Mesothelial cell of epicardium (in vitro differentiated cells): ENCODE results near the gene IL1RAPL1. TPM values are rescaled to one million over a fixed set of nuclear protein-coding genes. Genes with fewer than 3 reads are reported as not detected.
"Not testable (repeated sequence)": the region's sequence is repeated elsewhere in the genome, so short reads cannot be mapped to it uniquely, and the experiment has no call there.

Source experiments
- DNase-seq, 2 experiments: peaks; one replicate each; pipeline ENCODE4 v3.0.0; 2021; ENCODE audit warnings: low spot score in 2 of 2; ENCODE audit not compliant: unreplicated experiment in 2 of 2
- H3K27ac Mint-ChIP-seq: 2 replicates; pipeline ENCODE4 v1.8.0; 2021; ENCODE audit warnings: mixed read lengths
- H3K27me3 Mint-ChIP-seq: 2 replicates; pipeline ENCODE4 v1.8.0; 2021; ENCODE audit warnings: low read depth, mixed read lengths
- H3K36me3 Mint-ChIP-seq: 2 replicates; pipeline ENCODE4 v1.8.0; 2021; ENCODE audit warnings: mixed read lengths
- H3K4me1 Mint-ChIP-seq: 2 replicates; pipeline ENCODE4 v1.8.0; 2021; ENCODE audit warnings: mixed read lengths
- H3K4me3 Mint-ChIP-seq: 2 replicates; pipeline ENCODE4 v1.8.0; 2021; ENCODE audit warnings: mild to moderate bottlenecking, moderate library complexity, mixed read lengths
- H3K9me3 Mint-ChIP-seq: 2 replicates; pipeline ENCODE4 v1.8.0; 2021; ENCODE audit warnings: mixed read lengths
- total RNA-seq: library from RNA; stranded (reverse); gene quantifications from 3 replicates; pipeline ENCODE4 v1.2.1, GENCODE V29; 2021
- TF ChIP-seq, protein P1 (sequence below): fragments of 200-600 bp; sonication (generic); IDR thresholded peaks from one replicate; pipeline ENCODE4 v1.5.0; 2021; ENCODE audit warnings: antibody characterized with exemption; ENCODE audit not compliant: unreplicated experiment

Gene IL1RAPL1
- total RNA-seq, 1 donor from 2014 or later, result 17.0 TPM

- H3K9me3 Mint-ChIP-seq, result peaks cover 2% of the 10 kb centered on the region
- no peak overlapping the region for H3K4me3 Mint-ChIP-seq
- H3K36me3 Mint-ChIP-seq, result no peaks in the 10 kb centered on the region
- no peaks in the 10 kb centered on the region for H3K4me1 Mint-ChIP-seq
- H3K27me3 Mint-ChIP-seq, result no peaks in the 10 kb centered on the region
- TF ChIP-seq, protein P1, sequence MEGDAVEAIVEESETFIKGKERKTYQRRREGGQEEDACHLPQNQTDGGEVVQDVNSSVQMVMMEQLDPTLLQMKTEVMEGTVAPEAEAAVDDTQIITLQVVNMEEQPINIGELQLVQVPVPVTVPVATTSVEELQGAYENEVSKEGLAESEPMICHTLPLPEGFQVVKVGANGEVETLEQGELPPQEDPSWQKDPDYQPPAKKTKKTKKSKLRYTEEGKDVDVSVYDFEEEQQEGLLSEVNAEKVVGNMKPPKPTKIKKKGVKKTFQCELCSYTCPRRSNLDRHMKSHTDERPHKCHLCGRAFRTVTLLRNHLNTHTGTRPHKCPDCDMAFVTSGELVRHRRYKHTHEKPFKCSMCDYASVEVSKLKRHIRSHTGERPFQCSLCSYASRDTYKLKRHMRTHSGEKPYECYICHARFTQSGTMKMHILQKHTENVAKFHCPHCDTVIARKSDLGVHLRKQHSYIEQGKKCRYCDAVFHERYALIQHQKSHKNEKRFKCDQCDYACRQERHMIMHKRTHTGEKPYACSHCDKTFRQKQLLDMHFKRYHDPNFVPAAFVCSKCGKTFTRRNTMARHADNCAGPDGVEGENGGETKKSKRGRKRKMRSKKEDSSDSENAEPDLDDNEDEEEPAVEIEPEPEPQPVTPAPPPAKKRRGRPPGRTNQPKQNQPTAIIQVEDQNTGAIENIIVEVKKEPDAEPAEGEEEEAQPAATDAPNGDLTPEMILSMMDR, result no peak
- no peak for DNase-seq
- H3K27ac Mint-ChIP-seq, result no peak overlapping the region
These were observed 495.3 kb downstream of the IL1RAPL1 start for GRCh38 chrX:29082558-29082957.

GRCh38 chrX:29083823-29084222, 496.6 kb downstream of the IL1RAPL1 start:
- H3K27me3 Mint-ChIP-seq, result no peaks in the 10 kb centered on the region
- DNase-seq, result no peak
- H3K9me3 Mint-ChIP-seq, result no peaks in the 10 kb centered on the region
- H3K27ac Mint-ChIP-seq, result no peak overlapping the region
- TF ChIP-seq, protein P1, result no peak
- no peaks in the 10 kb centered on the region for H3K36me3 Mint-ChIP-seq
- no peak overlapping the region for H3K4me3 Mint-ChIP-seq
- H3K4me1 Mint-ChIP-seq, result no peaks in the 10 kb centered on the region

GRCh38 chrX:29090811-29091210, 503.6 kb downstream of the IL1RAPL1 start:
- no peak overlapping the region for H3K4me3 Mint-ChIP-seq
- H3K27ac Mint-ChIP-seq, result peak overlapping the region; percentile 44
- DNase-seq, result no peak
- no peaks in the 10 kb centered on the region for H3K36me3 Mint-ChIP-seq
- H3K4me1 Mint-ChIP-seq, result peaks cover 7% of the 10 kb centered on the region
- peaks cover 5% of the 10 kb centered on the region for H3K9me3 Mint-ChIP-seq
- TF ChIP-seq, protein P1, result no peak
- no peaks in the 10 kb centered on the region for H3K27me3 Mint-ChIP-seq

GRCh38 chrX:29107231-29107630, 520.0 kb downstream of the IL1RAPL1 start:
- H3K9me3 Mint-ChIP-seq, result peaks cover 18% of the 10 kb centered on the region
- H3K27me3 Mint-ChIP-seq, result no peaks in the 10 kb centered on the region
- no peak overlapping the region for H3K4me3 Mint-ChIP-seq
- H3K36me3 Mint-ChIP-seq, result peaks cover 6% of the 10 kb centered on the region
- no peak for DNase-seq
- no peak overlapping the region for H3K27ac Mint-ChIP-seq
- TF ChIP-seq, protein P1, result no peak
- H3K4me1 Mint-ChIP-seq, result peaks cover 2% of the 10 kb centered on the region

- H3K27ac Mint-ChIP-seq, result no peak overlapping the region
- no peaks in the 10 kb centered on the region for H3K36me3 Mint-ChIP-seq
- TF ChIP-seq, protein P1, result no peak
- DNase-seq, result no peak
- H3K4me3 Mint-ChIP-seq, result no peak overlapping the region
- H3K27me3 Mint-ChIP-seq, result no peaks in the 10 kb centered on the region
- H3K4me1 Mint-ChIP-seq, result peaks cover 2% of the 10 kb centered on the region
- no peaks in the 10 kb centered on the region for H3K9me3 Mint-ChIP-seq
These were observed 522.8 kb downstream of the IL1RAPL1 start for GRCh38 chrX:29110041-29110440.

GRCh38 chrX:29113221-29113620, 526.0 kb downstream of the IL1RAPL1 start:
- Mint-ChIP-seq H3K36me3 (no peaks in the 10 kb centered on the region), H3K4me3 (no peak overlapping the region), H3K27ac (no peak overlapping the region), H3K9me3 (no peaks in the 10 kb centered on the region), H3K4me1 (no peaks in the 10 kb centered on the region), H3K27me3 (no peaks in the 10 kb centered on the region)
- no peak for DNase-seq
- TF ChIP-seq, protein P1, result no peak

DNA sequence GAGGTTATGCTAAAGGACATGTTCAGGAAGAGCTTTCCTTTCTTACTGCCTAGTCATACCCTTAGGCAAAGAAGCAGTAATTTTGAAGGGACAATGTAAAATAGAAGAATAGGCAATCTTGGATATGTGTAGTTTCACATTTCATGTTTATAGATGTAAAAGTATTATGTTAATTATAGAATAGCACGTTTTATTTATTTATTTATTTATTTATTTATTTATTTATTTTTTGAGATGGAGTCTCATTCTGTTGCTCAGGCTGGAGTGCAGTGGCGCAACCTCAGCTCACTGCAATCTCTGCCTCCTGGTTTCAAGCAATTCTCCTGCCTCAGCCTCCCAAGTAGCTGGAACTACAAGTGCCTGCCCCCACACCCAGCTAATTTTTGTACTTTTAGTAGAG, 535.6 kb downstream of the IL1RAPL1 start:
- not testable (repeated sequence) for H3K27ac Mint-ChIP-seq, H3K27me3 Mint-ChIP-seq, H3K36me3 Mint-ChIP-seq, H3K4me3 Mint-ChIP-seq, H3K4me1 Mint-ChIP-seq, DNase-seq
- H3K9me3 Mint-ChIP-seq, result peaks cover 12% of the 10 kb centered on the region
